Right lobe of liver (tissue), 4 donors: ENCODE data around the gene HNRNPA3.

Experiments used
- POLR2A ChIP-seq: fragments of 450-650 bp; IDR thresholded peaks from one replicate; pipeline ENCODE4 v1.6.1; 2017; ENCODE audit warnings: antibody characterized with exemption, mild to moderate bottlenecking
- TF ChIP-seq, protein P1 (sequence below), 4 donors: fragments of 200-600 bp in 3 of 4; fragments of 450-650 bp in 1 of 4; IDR thresholded peaks; one replicate each; pipeline versions ENCODE4 v1.5.1 to v1.8.0; 2016 to 2022; ENCODE audit warnings: antibody characterized with exemption in 4 of 4, mild to moderate bottlenecking in 2 of 4
- donor health status: DM: no; HTN: no; CAD: no.
- donor health status: DM: no; HTN: no; CAD: no.
- donor health status: DM: no; HTN: yes; CAD: no.

DNA sequence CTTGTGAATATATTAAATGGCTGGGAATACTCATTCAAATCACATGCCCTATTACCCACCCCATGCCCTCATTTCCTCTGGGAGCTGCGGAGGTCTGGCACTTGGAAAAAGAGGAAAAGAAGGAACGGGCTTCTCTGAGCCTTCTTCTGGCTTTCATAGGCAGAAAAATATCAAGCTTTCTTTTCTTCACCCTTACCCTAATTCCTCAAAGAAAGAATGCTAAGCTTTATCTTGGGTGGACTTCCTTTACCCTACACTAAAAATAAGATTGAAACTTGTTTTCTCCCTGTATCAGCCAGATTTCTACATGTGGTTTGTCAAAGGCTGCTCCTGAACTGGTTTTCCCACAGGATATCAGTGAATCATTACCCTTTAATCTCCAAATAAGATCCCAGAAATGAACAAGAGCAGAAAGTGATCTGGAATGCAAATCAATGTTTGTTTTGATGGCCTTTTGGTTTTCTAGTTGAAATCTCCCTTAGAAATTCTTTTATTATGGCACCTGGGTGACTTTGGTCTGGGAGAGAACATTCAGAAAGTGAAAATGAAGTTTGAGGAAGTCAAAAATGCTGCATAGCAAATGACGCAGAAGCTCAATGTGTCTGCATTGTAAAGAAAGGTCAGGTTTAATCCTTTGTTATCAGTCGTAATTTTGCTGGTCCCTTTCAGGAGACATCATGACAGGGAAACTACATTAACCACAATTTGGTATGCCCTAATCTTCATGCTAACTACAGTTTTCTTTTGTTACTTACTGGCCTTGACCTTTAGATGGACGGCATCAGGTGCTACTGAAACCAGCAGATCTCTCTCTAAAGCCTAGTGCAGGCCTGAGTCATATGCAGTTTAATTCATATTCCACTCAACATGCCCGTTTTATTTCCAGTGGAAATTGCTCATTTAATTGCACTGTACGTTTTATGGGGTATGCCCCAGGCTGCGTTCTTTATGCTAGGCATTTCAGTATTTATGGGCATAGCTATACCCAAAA is 46.6 kb upstream of the HNRNPA3 start:
- no peak for TF ChIP-seq POLR2A
- TF ChIP-seq, protein P1, sequence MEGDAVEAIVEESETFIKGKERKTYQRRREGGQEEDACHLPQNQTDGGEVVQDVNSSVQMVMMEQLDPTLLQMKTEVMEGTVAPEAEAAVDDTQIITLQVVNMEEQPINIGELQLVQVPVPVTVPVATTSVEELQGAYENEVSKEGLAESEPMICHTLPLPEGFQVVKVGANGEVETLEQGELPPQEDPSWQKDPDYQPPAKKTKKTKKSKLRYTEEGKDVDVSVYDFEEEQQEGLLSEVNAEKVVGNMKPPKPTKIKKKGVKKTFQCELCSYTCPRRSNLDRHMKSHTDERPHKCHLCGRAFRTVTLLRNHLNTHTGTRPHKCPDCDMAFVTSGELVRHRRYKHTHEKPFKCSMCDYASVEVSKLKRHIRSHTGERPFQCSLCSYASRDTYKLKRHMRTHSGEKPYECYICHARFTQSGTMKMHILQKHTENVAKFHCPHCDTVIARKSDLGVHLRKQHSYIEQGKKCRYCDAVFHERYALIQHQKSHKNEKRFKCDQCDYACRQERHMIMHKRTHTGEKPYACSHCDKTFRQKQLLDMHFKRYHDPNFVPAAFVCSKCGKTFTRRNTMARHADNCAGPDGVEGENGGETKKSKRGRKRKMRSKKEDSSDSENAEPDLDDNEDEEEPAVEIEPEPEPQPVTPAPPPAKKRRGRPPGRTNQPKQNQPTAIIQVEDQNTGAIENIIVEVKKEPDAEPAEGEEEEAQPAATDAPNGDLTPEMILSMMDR (IDR thresholded peaks at IDR 0.05), result no peak
